IMR-90 (cell line): ENCODE data around the gene PELO. TPM values are rescaled to one million over a fixed set of nuclear protein-coding genes. Genes with fewer than 3 reads are reported as not detected.

Experiments used
- ATAC-seq: fragments of 200-7000 bp; cut with Tn5 transposase; 2 replicates; pipeline ENCODE4 v1.9.1; 2020; ENCODE audit warnings: low read depth, mild to moderate bottlenecking, moderate library complexity
- BruUV-seq: library from RNA; stranded (reverse); fragments of 400-500 nt; replicated peaks from 2 replicates; lab custom pipeline; 2021; lab: Mats Ljungman, UMichigan
- CTCF ChIA-PET: fragments of 300-600 bp; formaldehyde crosslinking; extraction: SDS; loops from one replicate; lab custom pipeline; 2021; ENCODE audit warnings: antibody characterized with exemption; lab: Yijun Ruan, JAX
- POLR2A ChIA-PET: fragments of 300-600 bp; sonication (Branson Sonifier 250); formaldehyde crosslinking; loops from one replicate; lab custom pipeline; 2022; ENCODE audit warnings: antibody characterized with exemption; ENCODE audit not compliant: unreplicated experiment; lab: Charles Lee
- DNase-seq: peaks from one replicate; pipeline ENCODE4 v3.0.0; 2013
- H2AFZ ChIP-seq: replicated peaks from 2 replicates; pipeline ENCODE3; 2013; ENCODE audit warnings: low read length, mild to moderate bottlenecking; ENCODE audit not compliant: poor library complexity
- H2AK5ac ChIP-seq: 2 replicates; pipeline ENCODE4 v1.6.1; 2013; ENCODE audit warnings: low read depth, low read length, inconsistent platforms
- H2AK9ac ChIP-seq: replicated peaks from 2 replicates; pipeline ENCODE3; 2013; ENCODE audit warnings: mild to moderate bottlenecking, low read depth, low read length, moderate library complexity; ENCODE audit not compliant: poor library complexity
- H2BK120ac ChIP-seq: 2 replicates; pipeline ENCODE4 v1.6.1; 2013; ENCODE audit warnings: low read depth, low read length, inconsistent platforms
- H2BK15ac ChIP-seq: 3 replicates; pipeline ENCODE4 v1.6.1; 2013; ENCODE audit warnings: low read depth, low read length, inconsistent platforms
- H2BK20ac ChIP-seq: 2 replicates; pipeline ENCODE4 v1.6.1; 2013; ENCODE audit warnings: low read depth, mild to moderate bottlenecking, inconsistent platforms, low read length, moderate library complexity
- H2BK5ac ChIP-seq: 2 replicates; pipeline ENCODE4 v1.6.1; 2013; ENCODE audit warnings: mild to moderate bottlenecking, low read depth, low read length, inconsistent platforms; ENCODE audit not compliant: poor library complexity, severe bottlenecking
- H3K14ac ChIP-seq: replicated peaks from 2 replicates; pipeline ENCODE4 v1.6.1; 2013; ENCODE audit warnings: low read depth, low read length, inconsistent platforms
- H3K18ac ChIP-seq: 2 replicates; pipeline ENCODE4 v1.6.1; 2013; ENCODE audit warnings: low read depth, low read length, control low read depth
- H3K23ac ChIP-seq: 2 replicates; pipeline ENCODE4 v1.6.1; 2013; ENCODE audit warnings: low read depth, low read length, inconsistent platforms
- H3K27ac ChIP-seq: 2 replicates; pipeline ENCODE4 v1.5.1; 2013; ENCODE audit warnings: mild to moderate bottlenecking, control low read depth, low read length; ENCODE audit not compliant: insufficient read depth
- H3K27me3 ChIP-seq: 2 replicates; pipeline ENCODE4 v1.6.1; 2013; ENCODE audit warnings: low read length; ENCODE audit not compliant: control insufficient read depth, insufficient read depth
- H3K36me3 ChIP-seq: 2 replicates; pipeline ENCODE4 v1.6.1; 2013; ENCODE audit warnings: low read length, mixed read lengths; ENCODE audit not compliant: control insufficient read depth, insufficient read depth
- H3K4ac ChIP-seq: 2 replicates; pipeline ENCODE4 v1.6.1; 2013; ENCODE audit warnings: low read depth, low read length, inconsistent platforms
- H3K4me1 ChIP-seq: 2 replicates; pipeline ENCODE4 v1.6.1; 2013; ENCODE audit warnings: low read length, mixed read lengths; ENCODE audit not compliant: control insufficient read depth, insufficient read depth
- H3K4me2 ChIP-seq: 2 replicates; pipeline ENCODE4 v1.6.1; 2013; ENCODE audit warnings: low read depth, mild to moderate bottlenecking, control low read depth, low read length, moderate library complexity
- H3K4me3 ChIP-seq: 2 replicates; pipeline ENCODE4 v1.5.1; 2013; ENCODE audit warnings: low read depth, mild to moderate bottlenecking, control low read depth, low read length, moderate library complexity; ENCODE audit not compliant: insufficient read depth
- H3K56ac ChIP-seq: 2 replicates; pipeline ENCODE4 v1.6.1; 2013; ENCODE audit warnings: low read length, inconsistent platforms; ENCODE audit not compliant: insufficient read depth; ENCODE audit errors: extremely low read depth
- H3K79me1 ChIP-seq, 2 experiments: 2 replicates each; pipeline ENCODE4 v1.6.1; 2013; ENCODE audit warnings: low read length in 2 of 2, inconsistent platforms in 1 of 2, low read depth in 1 of 2
- H3K9ac ChIP-seq: 2 replicates; pipeline ENCODE4 v1.6.1; 2013; ENCODE audit warnings: low read depth, low read length, control low read depth
- H3K9me1 ChIP-seq: 2 replicates; pipeline ENCODE4 v1.6.1; 2013; ENCODE audit warnings: low read length, inconsistent platforms; ENCODE audit not compliant: insufficient read depth
- H3K9me3 ChIP-seq: 2 replicates; pipeline ENCODE4 v1.6.1; 2013; ENCODE audit warnings: low read length; ENCODE audit not compliant: control insufficient read depth, insufficient read depth
- H4K20me1 ChIP-seq: 2 replicates; pipeline ENCODE4 v1.6.1; 2013; ENCODE audit warnings: low read length, inconsistent platforms; ENCODE audit not compliant: insufficient read depth
- H4K5ac ChIP-seq: 2 replicates; pipeline ENCODE4 v1.6.1; 2013; ENCODE audit warnings: mild to moderate bottlenecking, low read depth, low read length, control low read depth
- H4K8ac ChIP-seq, 2 experiments: 2 replicates each; pipeline ENCODE4 v1.6.1; 2013; ENCODE audit warnings: low read depth in 2 of 2, low read length in 2 of 2, control low read depth in 1 of 2, inconsistent platforms in 1 of 2
- H4K91ac ChIP-seq: 2 replicates; pipeline ENCODE4 v1.6.1; 2013; ENCODE audit warnings: low read depth, low read length, inconsistent platforms; ENCODE audit not compliant: insufficient read depth
- BHLHE40 ChIP-seq: fragments of 150-350 bp; IDR thresholded peaks from 2 replicates; pipeline ENCODE4 v1.6.1; 2016; ENCODE audit warnings: mild to moderate bottlenecking, low read depth, low read length
- CEBPB ChIP-seq: IDR thresholded peaks from 2 replicates; pipeline ENCODE4 v1.6.1; 2012; ENCODE audit warnings: low read depth, low read length, improper control_type of control experiment
- CHD1 ChIP-seq: IDR thresholded peaks from 2 replicates; pipeline ENCODE4 v1.6.1; 2012; ENCODE audit warnings: low read depth, low read length, improper control_type of control experiment
- FOS ChIP-seq: fragments of 150-350 bp; IDR thresholded peaks from 2 replicates; pipeline ENCODE4 v1.6.1; 2016; ENCODE audit warnings: low read depth, low read length
- MAFK ChIP-seq: IDR thresholded peaks from 2 replicates; pipeline ENCODE4 v1.6.1; 2012; ENCODE audit warnings: low read depth, low read length, improper control_type of control experiment
- MAZ ChIP-seq: IDR thresholded peaks from 2 replicates; pipeline ENCODE4 v1.6.1; 2012; ENCODE audit warnings: low read depth, mild to moderate bottlenecking, low read length, improper control_type of control experiment, moderate library complexity, borderline replicate concordance
- MXI1 ChIP-seq: IDR thresholded peaks from 2 replicates; pipeline ENCODE4 v1.6.1; 2012; ENCODE audit warnings: low read depth, mild to moderate bottlenecking, low read length, moderate library complexity, borderline replicate concordance
- NFE2L2 ChIP-seq: fragments of 150-350 bp; IDR thresholded peaks from 2 replicates; pipeline ENCODE4 v1.6.1; 2016; ENCODE audit warnings: low read depth, mild to moderate bottlenecking, low read length
- POLR2A ChIP-seq: IDR thresholded peaks from 2 replicates; pipeline ENCODE4 v1.6.1; 2012; ENCODE audit warnings: mild to moderate bottlenecking, low read depth, low read length
- RCOR1 ChIP-seq: IDR thresholded peaks from 2 replicates; pipeline ENCODE4 v1.6.1; 2012; ENCODE audit warnings: mild to moderate bottlenecking, low read length, improper control_type of control experiment; ENCODE audit not compliant: insufficient replicate concordance
- RFX5 ChIP-seq: IDR thresholded peaks from 2 replicates; pipeline ENCODE4 v1.8.0; 2012; ENCODE audit warnings: low read depth, mild to moderate bottlenecking, low read length, moderate library complexity
- SMC3 ChIP-seq: fragments of 150-350 bp; IDR thresholded peaks from 2 replicates; pipeline ENCODE4 v1.6.1; 2016; ENCODE audit warnings: low read depth, mild to moderate bottlenecking, antibody characterized with exemption, low read length, moderate library complexity
- WGBS, 2 experiments: methylation state at CpG; one replicate each; pipeline versions ENCODE4 v1.1.5 to v1.1.7; 2013; ENCODE audit warnings: missing lambda C conversion rate in 2 of 2; ENCODE audit not compliant: insufficient read length in 1 of 2; ENCODE audit errors: extremely low coverage in 2 of 2; 5-methylcytosine and 5-hydroxymethylcytosine counted together
- dilution Hi-C: fragments of 300-500 bp; cut with HindIII; formaldehyde crosslinking; loops from one replicate; pipeline ENCODE4 v1.14.3; 2018; ENCODE audit warnings: low sequenced_read_pairs; ENCODE audit not compliant: unreplicated experiment
- in situ Hi-C: fragments of 300-500 bp; cut with MboI; formaldehyde crosslinking; loops from 3 replicates; pipeline ENCODE4 v1.14.3; 2019; ENCODE audit warnings: low sequenced_read_pairs, inconsistent platforms, mixed read lengths
- intact Hi-C: fragments of 100-400 bp; cut with micrococcal nuclease; formaldehyde crosslinking; loops from 2 replicates; pipeline ENCODE4 v1.10.0; 2022
- polyA plus RNA-seq, 3 experiments: library from polyadenylated mRNA; depleted of rRNA; stranded (reverse); fragments of >200 nt; gene quantifications; 2 replicates each; pipeline ENCODE4 v1.2.3, GENCODE V29; 2012; ENCODE audit warnings: low replicate concordance in 1 of 3
- total RNA-seq: library from RNA; depleted of rRNA; stranded (reverse); fragments of >200 nt; gene quantifications from 2 replicates; pipeline ENCODE4 v1.2.3, GENCODE V29; 2012
- TF ChIP-seq, protein P1 (sequence below): fragments of 150-350 bp; IDR thresholded peaks from 2 replicates; pipeline ENCODE4 v1.6.1; 2017; ENCODE audit warnings: mild to moderate bottlenecking, antibody characterized with exemption, low read length, low read depth
- TF ChIP-seq, protein P2 (sequence below): fragments of 150-350 bp; IDR thresholded peaks from 2 replicates; pipeline ENCODE4 v1.6.1; 2016; ENCODE audit warnings: low read depth, mild to moderate bottlenecking, low read length, moderate library complexity, borderline replicate concordance
- TF ChIP-seq, protein P3 (sequence below): conservative IDR thresholded peaks from 2 replicates; pipeline ENCODE4 v1.5.1; 2012; ENCODE audit warnings: mild to moderate bottlenecking, low read depth, low read length, improper control_type of control experiment

Gene PELO
- total and polyA plus RNA-seq, 2 of the 4 experiments (the other 2 are of a cell fraction) = 42.4 to 48.9 TPM

DNA sequence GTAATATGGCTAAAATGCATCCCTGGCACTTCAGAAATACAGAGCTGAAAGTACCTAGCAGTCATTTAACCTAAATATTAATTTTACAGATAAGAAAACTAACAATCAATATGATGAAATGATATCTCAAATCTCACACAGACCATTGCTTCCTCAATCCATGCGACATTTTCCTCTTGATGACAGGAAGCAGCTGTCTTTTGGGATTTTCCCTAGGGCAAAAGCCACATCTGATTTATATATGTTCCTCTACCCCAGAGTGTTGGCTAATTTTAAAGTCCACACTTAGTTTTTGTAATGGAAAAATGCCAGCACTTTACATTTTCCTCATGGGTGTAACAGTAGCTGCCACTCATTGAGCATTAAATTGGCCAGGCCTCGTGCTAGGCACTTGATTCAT, 47.7 kb upstream of the PELO start:
- H4K20me1 ChIP-seq = no peaks in the 10 kb centered on the region
- no peak overlapping the region for H3K4me3 ChIP-seq
- dilution Hi-C loops (no loop called here), intact Hi-C loops (no loop called here), in situ Hi-C loops (no loop called here)
- H3K4ac ChIP-seq = no peak overlapping the region
- no peak for DNase-seq
- no peak for ATAC-seq
- H2AK5ac ChIP-seq = no peak overlapping the region
- H4K5ac ChIP-seq = no peak overlapping the region
- H2AK9ac ChIP-seq = no peak overlapping the region
- H3K9me1 ChIP-seq = no peaks in the 10 kb centered on the region
- no peak overlapping the region for H2AFZ ChIP-seq
- H2BK120ac ChIP-seq = no peak overlapping the region
- H3K27me3 ChIP-seq = no peaks in the 10 kb centered on the region
- ChIA-PET POLR2A (no interaction called here), CTCF (no interaction called here)
- H3K36me3 ChIP-seq = no peaks in the 10 kb centered on the region
- no peak overlapping the region for H3K23ac ChIP-seq
- H3K18ac ChIP-seq = no peak overlapping the region
- H3K9me3 ChIP-seq = no peaks in the 10 kb centered on the region
- no peak overlapping the region for H3K14ac ChIP-seq
- no peak overlapping the region for H3K9ac ChIP-seq
- no TSS peak for BruUV-seq
- H4K8ac ChIP-seq = no peak overlapping the region
- H2BK15ac ChIP-seq = no peak overlapping the region
- no peak overlapping the region for H3K27ac ChIP-seq
- H3K4me1 ChIP-seq = peaks cover 6% of the 10 kb centered on the region
- H2BK20ac ChIP-seq = no peak overlapping the region
- no peak overlapping the region for H3K56ac ChIP-seq
- WGBS, 2 experiments = no CpG with 5 or more reads among the region's 2 CpGs
- H2BK5ac ChIP-seq = no peak overlapping the region
- TF ChIP-seq SMC3 (no peak), CEBPB (no peak), NFE2L2 (no peak), CHD1 (no peak), MXI1 (no peak), RFX5 (no peak), RCOR1 (no peak), MAFK (no peak), BHLHE40 (no peak), POLR2A (no peak), MAZ (no peak), FOS (no peak)
- TF ChIP-seq, protein P1, sequence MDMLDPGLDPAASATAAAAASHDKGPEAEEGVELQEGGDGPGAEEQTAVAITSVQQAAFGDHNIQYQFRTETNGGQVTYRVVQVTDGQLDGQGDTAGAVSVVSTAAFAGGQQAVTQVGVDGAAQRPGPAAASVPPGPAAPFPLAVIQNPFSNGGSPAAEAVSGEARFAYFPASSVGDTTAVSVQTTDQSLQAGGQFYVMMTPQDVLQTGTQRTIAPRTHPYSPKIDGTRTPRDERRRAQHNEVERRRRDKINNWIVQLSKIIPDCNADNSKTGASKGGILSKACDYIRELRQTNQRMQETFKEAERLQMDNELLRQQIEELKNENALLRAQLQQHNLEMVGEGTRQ = no peak
- TF ChIP-seq, protein P2, sequence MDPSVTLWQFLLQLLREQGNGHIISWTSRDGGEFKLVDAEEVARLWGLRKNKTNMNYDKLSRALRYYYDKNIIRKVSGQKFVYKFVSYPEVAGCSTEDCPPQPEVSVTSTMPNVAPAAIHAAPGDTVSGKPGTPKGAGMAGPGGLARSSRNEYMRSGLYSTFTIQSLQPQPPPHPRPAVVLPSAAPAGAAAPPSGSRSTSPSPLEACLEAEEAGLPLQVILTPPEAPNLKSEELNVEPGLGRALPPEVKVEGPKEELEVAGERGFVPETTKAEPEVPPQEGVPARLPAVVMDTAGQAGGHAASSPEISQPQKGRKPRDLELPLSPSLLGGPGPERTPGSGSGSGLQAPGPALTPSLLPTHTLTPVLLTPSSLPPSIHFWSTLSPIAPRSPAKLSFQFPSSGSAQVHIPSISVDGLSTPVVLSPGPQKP = no peak
- TF ChIP-seq, protein P3, sequence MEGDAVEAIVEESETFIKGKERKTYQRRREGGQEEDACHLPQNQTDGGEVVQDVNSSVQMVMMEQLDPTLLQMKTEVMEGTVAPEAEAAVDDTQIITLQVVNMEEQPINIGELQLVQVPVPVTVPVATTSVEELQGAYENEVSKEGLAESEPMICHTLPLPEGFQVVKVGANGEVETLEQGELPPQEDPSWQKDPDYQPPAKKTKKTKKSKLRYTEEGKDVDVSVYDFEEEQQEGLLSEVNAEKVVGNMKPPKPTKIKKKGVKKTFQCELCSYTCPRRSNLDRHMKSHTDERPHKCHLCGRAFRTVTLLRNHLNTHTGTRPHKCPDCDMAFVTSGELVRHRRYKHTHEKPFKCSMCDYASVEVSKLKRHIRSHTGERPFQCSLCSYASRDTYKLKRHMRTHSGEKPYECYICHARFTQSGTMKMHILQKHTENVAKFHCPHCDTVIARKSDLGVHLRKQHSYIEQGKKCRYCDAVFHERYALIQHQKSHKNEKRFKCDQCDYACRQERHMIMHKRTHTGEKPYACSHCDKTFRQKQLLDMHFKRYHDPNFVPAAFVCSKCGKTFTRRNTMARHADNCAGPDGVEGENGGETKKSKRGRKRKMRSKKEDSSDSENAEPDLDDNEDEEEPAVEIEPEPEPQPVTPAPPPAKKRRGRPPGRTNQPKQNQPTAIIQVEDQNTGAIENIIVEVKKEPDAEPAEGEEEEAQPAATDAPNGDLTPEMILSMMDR = no peak
- H3K4me2 ChIP-seq = no peak overlapping the region
- no peak overlapping the region for H4K91ac ChIP-seq
- H3K79me1 ChIP-seq = no peaks in the 10 kb centered on the region
